Measurements from ENCODE around the gene SNX5.

SNX5 gene

GRCh38 chr20:17904027-17904426, 64.6 kb downstream of the SNX5 start:
- TF ChIP-seq, protein P1, sequence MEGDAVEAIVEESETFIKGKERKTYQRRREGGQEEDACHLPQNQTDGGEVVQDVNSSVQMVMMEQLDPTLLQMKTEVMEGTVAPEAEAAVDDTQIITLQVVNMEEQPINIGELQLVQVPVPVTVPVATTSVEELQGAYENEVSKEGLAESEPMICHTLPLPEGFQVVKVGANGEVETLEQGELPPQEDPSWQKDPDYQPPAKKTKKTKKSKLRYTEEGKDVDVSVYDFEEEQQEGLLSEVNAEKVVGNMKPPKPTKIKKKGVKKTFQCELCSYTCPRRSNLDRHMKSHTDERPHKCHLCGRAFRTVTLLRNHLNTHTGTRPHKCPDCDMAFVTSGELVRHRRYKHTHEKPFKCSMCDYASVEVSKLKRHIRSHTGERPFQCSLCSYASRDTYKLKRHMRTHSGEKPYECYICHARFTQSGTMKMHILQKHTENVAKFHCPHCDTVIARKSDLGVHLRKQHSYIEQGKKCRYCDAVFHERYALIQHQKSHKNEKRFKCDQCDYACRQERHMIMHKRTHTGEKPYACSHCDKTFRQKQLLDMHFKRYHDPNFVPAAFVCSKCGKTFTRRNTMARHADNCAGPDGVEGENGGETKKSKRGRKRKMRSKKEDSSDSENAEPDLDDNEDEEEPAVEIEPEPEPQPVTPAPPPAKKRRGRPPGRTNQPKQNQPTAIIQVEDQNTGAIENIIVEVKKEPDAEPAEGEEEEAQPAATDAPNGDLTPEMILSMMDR (conservative IDR thresholded peaks at IDR 0.05; ENCODE audit: low read depth, low read length) = no peak
- no peak for DNase-seq (ENCODE audit: low read depth)
- no peak overlapping the region for H3K4me3 ChIP-seq (ENCODE audit: low read length)

DNA sequence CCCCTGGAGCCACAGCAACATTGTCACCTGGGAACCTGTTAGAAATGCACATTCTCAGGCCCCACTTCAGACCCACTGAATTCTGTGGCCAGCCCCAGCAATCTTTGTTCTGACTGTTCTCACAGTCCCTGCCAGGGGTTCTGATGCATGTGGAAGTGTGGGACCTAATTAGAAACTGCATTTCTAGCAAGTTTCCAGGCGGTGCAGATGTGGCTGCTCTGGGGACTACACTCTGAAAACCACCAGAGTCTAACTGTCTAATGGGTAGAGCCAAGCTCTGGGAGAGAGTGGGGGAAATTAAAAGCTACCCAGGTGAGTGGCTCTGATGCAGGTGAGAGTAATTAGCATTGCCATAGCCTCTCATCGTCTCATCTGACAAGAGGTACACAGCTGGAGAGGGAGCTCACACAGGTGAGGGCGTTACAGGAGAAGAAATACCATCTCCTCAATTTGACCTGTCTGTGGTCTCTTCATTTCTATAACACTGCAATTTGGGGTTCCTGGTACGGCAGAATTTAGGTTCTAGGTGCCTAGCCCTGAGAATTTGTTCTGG, 66.0 kb downstream of the SNX5 start:
- TF ChIP-seq, protein P1 (conservative IDR thresholded peaks at IDR 0.05; ENCODE audit: low read depth, low read length) = no peak
- no peak overlapping the region for H3K4me3 ChIP-seq (ENCODE audit: low read length)
- DNase-seq (ENCODE audit: low read depth) = no peak

GRCh38 chr20:17901971-17902370, 66.6 kb downstream of the SNX5 start:
- H3K4me3 ChIP-seq (ENCODE audit: low read length) = no peak overlapping the region
- TF ChIP-seq, protein P1 (conservative IDR thresholded peaks at IDR 0.05; ENCODE audit: low read depth, low read length) = no peak
- DNase-seq (ENCODE audit: low read depth) = no peak

DNA sequence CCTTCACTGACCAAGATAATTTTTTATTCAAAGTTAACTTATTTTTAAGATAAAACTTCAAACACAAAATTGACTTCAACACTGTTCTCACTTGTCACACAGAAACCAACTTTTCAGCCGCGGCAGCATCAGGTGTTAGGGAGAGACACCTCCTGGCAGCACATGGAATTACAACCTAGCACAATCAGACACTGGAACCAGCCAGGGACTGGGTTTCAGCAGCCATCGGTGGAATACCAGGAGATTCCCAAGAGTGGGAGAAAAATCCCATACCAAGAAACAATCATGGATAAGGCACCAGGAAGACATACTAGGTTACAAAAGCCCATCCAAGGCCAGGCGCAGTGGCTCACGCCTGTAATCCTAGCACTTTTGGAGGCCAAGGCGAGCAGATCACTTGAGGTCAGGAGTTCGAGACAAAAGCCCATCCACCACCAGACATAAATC, 70.0 kb downstream of the SNX5 start:
- no peak overlapping the region for H3K4me3 ChIP-seq (ENCODE audit: low read length)
- no peak for DNase-seq (ENCODE audit: low read depth)
- TF ChIP-seq, protein P1 (conservative IDR thresholded peaks at IDR 0.05; ENCODE audit: low read depth, low read length) = peak; percentile 96

GRCh38 chr20:17897566-17898307, 70.9 kb downstream of the SNX5 start:
- H3K4me3 ChIP-seq (ENCODE audit: low read length) = no peak overlapping the region
- no peak for DNase-seq (ENCODE audit: low read depth)
- TF ChIP-seq, protein P1 (conservative IDR thresholded peaks at IDR 0.05; ENCODE audit: low read depth, low read length) = no peak

- no peak overlapping the region for H3K4me3 ChIP-seq (ENCODE audit: low read length)
- DNase-seq (ENCODE audit: low read depth) = no peak
- TF ChIP-seq, protein P1 (conservative IDR thresholded peaks at IDR 0.05; ENCODE audit: low read depth, low read length) = no peak
These were observed 71.7 kb downstream of the SNX5 start for GRCh38 chr20:17896771-17897369.
